ENCODE measurements around the gene ACOT7.

GRCh38 chr1:6397844-6398441, 4.4 kb upstream of the ACOT7 start:
- TF ChIP-seq POLR2A (IDR thresholded peaks at IDR 0.05; ENCODE audit: low read depth, low read length) (no peak), PAX5 (IDR thresholded peaks at IDR 0.05; ENCODE audit: insufficient read depth, low read length, severe bottlenecking) (no peak), POLR2AphosphoS5 (IDR thresholded peaks at IDR 0.05; ENCODE audit: low read depth, low read length) (no peak), POU2F2 (IDR thresholded peaks at IDR 0.05; ENCODE audit: low read depth, low read length) (no peak)

Data from GM12891 (cell line).